HepG2 (cell line): ENCODE data around the gene CRTAC1. TPM values are rescaled to one million over a fixed set of nuclear protein-coding genes. Genes with fewer than 3 reads are reported as not detected.

Source experiments
- MEIS1 ChIP-seq: sonication (generic); formaldehyde crosslinking; IDR thresholded peaks from 2 replicates; pipeline ENCODE4 v1.9.0; 2021; ENCODE audit warnings: mild to moderate bottlenecking, missing genetic modification reagents, moderate library complexity, borderline replicate concordance
- RARA ChIP-seq: IDR thresholded peaks from 2 replicates; pipeline ENCODE4 v1.6.1; 2016; ENCODE audit warnings: missing genetic modification reagents, missing compliant biosample characterization
- REL ChIP-seq: sonication (generic); formaldehyde crosslinking; conservative IDR thresholded peaks from 2 replicates; pipeline ENCODE4 v1.8.0; 2022; ENCODE audit warnings: mild to moderate bottlenecking, missing genetic modification reagents, moderate library complexity
- U2AF1 ChIP-seq: fragments of 200-400 bp; formaldehyde crosslinking; optimal IDR thresholded peaks from 2 replicates; pipeline ENCODE3; 2017; ENCODE audit warnings: mild to moderate bottlenecking, low read depth, low read length
- ZBED4 ChIP-seq: sonication (generic); formaldehyde crosslinking; IDR thresholded peaks from 2 replicates; pipeline ENCODE4 v1.4.0; 2020; ENCODE audit warnings: missing genetic modification reagents, borderline replicate concordance
- ZBTB4 ChIP-seq: sonication (generic); formaldehyde crosslinking; IDR thresholded peaks from 2 replicates; pipeline ENCODE4 v1.4.0; 2020; ENCODE audit warnings: missing genetic modification reagents, mild to moderate bottlenecking, borderline replicate concordance
- ZMYM2 ChIP-seq: sonication (generic); formaldehyde crosslinking; IDR thresholded peaks from 2 replicates; pipeline ENCODE4 v1.8.0; 2022; ENCODE audit warnings: mild to moderate bottlenecking, missing genetic modification reagents
- ZMYM4 ChIP-seq: sonication (generic); formaldehyde crosslinking; IDR thresholded peaks from 2 replicates; pipeline ENCODE4 v1.8.1; 2023; ENCODE audit warnings: mild to moderate bottlenecking, missing genetic modification reagents
- ZNF296 ChIP-seq: sonication (generic); formaldehyde crosslinking; conservative IDR thresholded peaks from 2 replicates; pipeline ENCODE4 v1.5.0; 2020; ENCODE audit warnings: mild to moderate bottlenecking, missing genetic modification reagents
- ZNF329 ChIP-seq: sonication (generic); formaldehyde crosslinking; IDR thresholded peaks from 2 replicates; pipeline ENCODE4 v1.9.0; 2021; ENCODE audit warnings: low read depth, mild to moderate bottlenecking, missing genetic modification reagents
- ZNF367 ChIP-seq: sonication (generic); formaldehyde crosslinking; IDR thresholded peaks from 2 replicates; pipeline ENCODE4 v1.4.0; 2020; ENCODE audit warnings: missing genetic modification reagents, borderline replicate concordance
- ZSCAN25 ChIP-seq: sonication (generic); formaldehyde crosslinking; IDR thresholded peaks from 2 replicates; pipeline ENCODE4 v1.8.0; 2022; ENCODE audit warnings: mild to moderate bottlenecking, missing genetic modification reagents
- polyA plus RNA-seq, 8 experiments: library from polyadenylated mRNA; depleted of rRNA in 3 of 8; stranded (reverse) in 7 of 8; unstranded in 1 of 8; fragments of >200 nt; fragmentation: Illumina TruSeq in 4 of 8; extraction: Trizol in 4 of 8; gene quantifications; 2 replicates each; pipeline versions ENCODE4 v1.2.1 to v1.2.3, GENCODE V29; 2011 to 2016; ENCODE audit warnings: low read depth in 4 of 8, missing spikeins in 1 of 8, mixed read lengths in 1 of 8; ENCODE audit not compliant: insufficient read depth in 1 of 8
- total RNA-seq, 5 experiments: library from RNA; depleted of rRNA; stranded (reverse); fragments of >200 nt; fragmentation: Illumina TruSeq; extraction: Trizol; gene quantifications; 2 replicates each; pipeline ENCODE4 v1.2.3, GENCODE V29; 2016; ENCODE audit warnings: low read depth in 1 of 5
- TF ChIP-seq, protein P1 (sequence below): sonication (generic); formaldehyde crosslinking; IDR thresholded peaks from 2 replicates; pipeline ENCODE4 v1.8.1; 2023; ENCODE audit warnings: missing genetic modification reagents, mild to moderate bottlenecking, borderline replicate concordance

CRTAC1 gene
- total and polyA plus RNA-seq, 2 of the 13 experiments (the other 11 are each of a cell fraction or from before 2014, with no cell fraction given): not detected

DNA sequence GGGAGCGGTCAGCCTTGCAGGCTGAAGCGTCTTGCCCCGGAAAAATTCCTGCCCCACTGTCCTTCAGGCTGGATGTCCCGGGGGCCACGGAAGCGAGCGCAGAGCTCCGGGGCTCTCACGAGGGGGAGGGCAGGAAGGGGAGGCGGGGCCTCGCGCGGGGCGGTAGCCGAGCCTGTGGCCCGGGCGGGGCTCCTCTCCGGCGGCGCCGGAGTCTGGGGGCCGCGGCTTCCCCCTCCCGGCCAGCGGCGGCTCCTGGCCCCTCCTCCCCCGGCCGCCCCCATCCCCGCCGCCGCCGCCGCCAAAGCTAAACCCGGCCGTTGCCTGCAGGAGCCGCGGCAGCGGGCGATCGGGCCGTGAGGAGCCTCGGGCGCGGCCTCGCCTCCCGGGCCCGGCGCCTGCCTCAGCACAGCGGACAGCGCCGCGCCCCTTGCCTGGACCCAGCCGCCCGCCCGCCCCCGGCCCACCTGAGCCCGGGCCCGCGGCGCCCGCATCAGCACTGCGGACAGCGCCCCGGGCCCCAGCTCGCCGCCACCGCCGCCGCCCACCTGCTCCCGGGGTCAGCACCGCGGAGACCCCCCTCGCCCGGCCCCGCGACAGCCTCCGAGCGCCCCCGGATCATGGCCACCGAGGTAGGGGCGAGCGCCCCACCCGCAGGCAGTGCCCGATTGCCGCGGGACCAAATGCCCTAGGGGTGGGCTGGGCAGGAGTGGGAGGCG lies 180.6 kb downstream of the CRTAC1 start, which contains the start of gene GOLGA7B (continued):
- TF ChIP-seq ZSCAN25 (CRISPR knock-in tag): peak; percentile 35; the same call in 1 of the 2 replicates
- peak; percentile 22; the same call in 1 of the 2 replicates for TF ChIP-seq RARA (CRISPR knock-in tag)
- no peak for TF ChIP-seq ZNF296 (CRISPR knock-in tag)
- peak; percentile 41; the same call in 1 of the 2 replicates for TF ChIP-seq ZMYM4 (CRISPR knock-in tag)
- no peak for TF ChIP-seq ZMYM2 (CRISPR knock-in tag)
- TF ChIP-seq, protein P1, sequence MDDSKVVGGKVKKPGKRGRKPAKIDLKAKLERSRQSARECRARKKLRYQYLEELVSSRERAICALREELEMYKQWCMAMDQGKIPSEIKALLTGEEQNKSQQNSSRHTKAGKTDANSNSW (CRISPR knock-in tag): no peak
- TF ChIP-seq REL (CRISPR knock-in tag): no peak
- no peak for TF ChIP-seq MEIS1 (CRISPR knock-in tag)
- TF ChIP-seq ZNF367 (CRISPR knock-in tag): no peak; the same call in 1 of the 2 replicates
- TF ChIP-seq ZNF329 (CRISPR knock-in tag): no peak
- TF ChIP-seq U2AF1: no peak
- peak; percentile 41; the same call in 1 of the 2 replicates for TF ChIP-seq ZBED4 (CRISPR knock-in tag)
- TF ChIP-seq ZBTB4 (CRISPR knock-in tag): no peak
